ENCODE results near the gene SPARC. TPM values are rescaled to one million over a fixed set of nuclear protein-coding genes. Genes with fewer than 3 reads are reported as not detected.

SPARC gene
- total and polyA plus RNA-seq, 2 donors (not counting 1 experiment from before 2014, with no cell fraction given), result 0.45 TPM; not detected in 1

- ChIA-PET POLR2A (no interaction called here), CTCF (no interaction called here)
- Histone ChIP-seq H3K4me2 (replicated peaks; ENCODE audit: low read depth, low read length, poor library complexity, severe bottlenecking) (no peak overlapping the region), H3K36me3 (replicated peaks in 1 of 2; ENCODE audit: control extremely low read depth in 1 of 2, control insufficient read depth in 1 of 2, extremely low read depth in 1 of 2, insufficient read depth in 2 of 2, low read length in 1 of 2) (no peaks in the 10 kb centered on the region), H3K4me1 (ENCODE audit: control insufficient read depth in 2 of 2, insufficient read depth in 2 of 2, low read length in 2 of 2) (peaks cover 6 to 10% of the 10 kb centered on the region in 2 donors), H2AFZ (ENCODE audit: insufficient read depth, low read depth, low read length, poor library complexity, severe bottlenecking) (no peak overlapping the region), H3K9ac (ENCODE audit: low read length) (no peak overlapping the region), H3K79me2 (ENCODE audit: control insufficient read depth, insufficient read depth, low read length) (no peaks in the 10 kb centered on the region), H3K4me3 (ENCODE audit: control extremely low read depth in 1 of 5, extremely low read depth in 1 of 5, insufficient read depth in 1 of 5, low read depth in 2 of 5, low read length in 4 of 5) (no peak overlapping the region), H4K20me1 (ENCODE audit: control insufficient read depth, insufficient read depth, low read length, poor library complexity, severe bottlenecking) (no peaks in the 10 kb centered on the region), H3K27ac (ENCODE audit: low read length in 2 of 2) (no peak overlapping the region), H3K27me3 (replicated peaks in 1 of 4; ENCODE audit: control extremely low read depth in 1 of 4, control insufficient read depth in 3 of 4, insufficient read depth in 4 of 4, low read length in 3 of 4) (peaks cover 0 to 4% (median 2%) of the 10 kb centered on the region in 4 experiments), H3K9me3 (ENCODE audit: control extremely low read depth in 1 of 3, control insufficient read depth in 2 of 3, insufficient read depth in 1 of 3, low read length in 2 of 3) (no peaks in the 10 kb centered on the region)
- ATAC-seq (ENCODE audit: low read depth), result no peak
- intact Hi-C loops (cut with micrococcal nuclease), result no loop called here
- DNase-seq, result no peak
- peaks cover 11% of the 10 kb centered on the region for H3K4me1 Mint-ChIP-seq
- no peaks in the 10 kb centered on the region for H3K9me3 Mint-ChIP-seq (ENCODE audit: insufficient read depth)
- H3K4me3 Mint-ChIP-seq, result no peak overlapping the region
- WGBS (ENCODE audit: insufficient coverage), result 89% methylated on average over 7 of the region's 7 CpGs
- peaks cover 35% of the 10 kb centered on the region for H3K27me3 Mint-ChIP-seq
- H3K27ac Mint-ChIP-seq, result no peak overlapping the region
- TF ChIP-seq CTCF (IDR thresholded peaks at IDR 0.05) (no peak), EZH2 (IDR thresholded peaks at IDR 0.05; ENCODE audit: borderline replicate concordance, insufficient read depth, low read depth, low read length, poor library complexity, severe bottlenecking) (no peak)
Measured at GRCh38 chr5:151614565-151614964, 72.2 kb downstream of the SPARC start.

GRCh38 chr5:151612689-151613427 lies 73.9 kb downstream of the SPARC start:
- POLR2A ChIA-PET, result no interaction called here
- H3K9ac ChIP-seq (ENCODE audit: low read length), result no peak overlapping the region
- DNase-seq (no peak), ATAC-seq (ENCODE audit: low read depth) (no peak)
- 4% methylated on average over 6 of the region's 8 CpGs for WGBS (ENCODE audit: insufficient coverage)
- H3K79me2 ChIP-seq (ENCODE audit: control insufficient read depth, insufficient read depth, low read length), result no peaks in the 10 kb centered on the region
- H4K20me1 ChIP-seq (ENCODE audit: control insufficient read depth, insufficient read depth, low read length, poor library complexity, severe bottlenecking), result no peaks in the 10 kb centered on the region
- Mint-ChIP-seq H3K9me3 (ENCODE audit: insufficient read depth) (no peaks in the 10 kb centered on the region), H3K4me1 (peaks cover 11% of the 10 kb centered on the region), H3K27ac (no peak overlapping the region), H3K27me3 (peaks cover 36% of the 10 kb centered on the region), H3K4me3 (no peak overlapping the region)
- no peak overlapping the region for H3K4me2 ChIP-seq (replicated peaks; ENCODE audit: low read depth, low read length, poor library complexity, severe bottlenecking)
- H3K9me3 ChIP-seq (ENCODE audit: control extremely low read depth in 1 of 3, control insufficient read depth in 2 of 3, insufficient read depth in 1 of 3, low read length in 2 of 3), result no peaks in the 10 kb centered on the region
- H3K36me3 ChIP-seq (replicated peaks in 1 of 2; ENCODE audit: control extremely low read depth in 1 of 2, control insufficient read depth in 1 of 2, extremely low read depth in 1 of 2, insufficient read depth in 2 of 2, low read length in 1 of 2), result no peaks in the 10 kb centered on the region
- no peaks in the 10 kb centered on the region for H3K27me3 ChIP-seq (replicated peaks in 1 of 4; ENCODE audit: control extremely low read depth in 1 of 4, control insufficient read depth in 3 of 4, insufficient read depth in 4 of 4, low read length in 3 of 4)
- peak overlapping the region; percentile 8 for H2AFZ ChIP-seq (ENCODE audit: insufficient read depth, low read depth, low read length, poor library complexity, severe bottlenecking)
- CTCF ChIA-PET, result no interaction called here
- no peak overlapping the region for H3K4me3 ChIP-seq (ENCODE audit: control extremely low read depth in 1 of 5, extremely low read depth in 1 of 5, insufficient read depth in 1 of 5, low read depth in 2 of 5, low read length in 4 of 5)
- TF ChIP-seq EZH2 (IDR thresholded peaks at IDR 0.05; ENCODE audit: borderline replicate concordance, insufficient read depth, low read depth, low read length, poor library complexity, severe bottlenecking) (no peak), CTCF (IDR thresholded peaks at IDR 0.05) (no peak)
- intact Hi-C loops (cut with micrococcal nuclease), result no loop called here
- no peak overlapping the region for H3K27ac ChIP-seq (ENCODE audit: low read length in 2 of 2)
- H3K4me1 ChIP-seq (ENCODE audit: control insufficient read depth in 2 of 2, insufficient read depth in 2 of 2, low read length in 2 of 2), result peaks cover 6 to 10% of the 10 kb centered on the region in 2 donors

Measured in B cell (primary cell).